Caco-2 (cell line): ENCODE data around the gene SEC61B. TPM values are rescaled to one million over a fixed set of nuclear protein-coding genes. Genes with fewer than 3 reads are reported as not detected.
A peak's percentile ranks its signal among the peaks of the same experiment; 100 is the strongest.

ENCODE experiments used
- Bru-seq: library from RNA; stranded (reverse); fragments of 400-500 nt; gene quantifications from one replicate; lab custom pipeline; 2021; lab: Mats Ljungman, UMichigan
- BruChase-seq, 2 experiments: library from RNA; stranded (reverse); fragments of 400-500 nt; gene quantifications; one replicate each; lab custom pipeline; 2021; lab: Mats Ljungman, UMichigan
- BruUV-seq: library from RNA; stranded (reverse); fragments of 400-500 nt; replicated peaks from 2 replicates; lab custom pipeline; 2021; lab: Mats Ljungman, UMichigan
- CTCF ChIA-PET: fragments of 300-600 bp; sonication (Branson Sonifier 250); formaldehyde crosslinking; loops from one replicate; lab custom pipeline; 2022; ENCODE audit warnings: antibody characterized with exemption; lab: Charles Lee
- POLR2A ChIA-PET: fragments of 300-600 bp; sonication (Branson Sonifier 250); formaldehyde crosslinking; loops from one replicate; lab custom pipeline; 2022; ENCODE audit warnings: antibody characterized with exemption; lab: Charles Lee
- DNase-seq, 2 experiments: peaks; one replicate each; pipeline versions ENCODE4 v3.0.0 to v3.0.0-alpha.2; 2020 to 2022
- H3K27me3 ChIP-seq: replicated peaks from 2 replicates; pipeline ENCODE4 v1.6.0; 2011; ENCODE audit warnings: low read length; ENCODE audit not compliant: control insufficient read depth, insufficient read depth
- H3K36me3 ChIP-seq: 2 replicates; pipeline ENCODE4 v1.5.1; 2011; ENCODE audit warnings: low read length; ENCODE audit not compliant: control insufficient read depth, insufficient read depth
- H3K4me1 ChIP-seq: fragments of 250-450 bp; sonication (Bioruptor Pico); 2 replicates; pipeline ENCODE4 v1.5.1; 2020; ENCODE audit warnings: mild to moderate bottlenecking
- H3K4me3 ChIP-seq: 2 replicates; pipeline ENCODE4 v1.5.1; 2011; ENCODE audit warnings: low read depth, mild to moderate bottlenecking, control low read depth, low read length
- H3K9me3 ChIP-seq: fragments of 250-450 bp; sonication (Bioruptor Pico); 2 replicates; pipeline ENCODE4 v1.5.1; 2020; ENCODE audit warnings: mild to moderate bottlenecking, moderate library complexity
- H3K27ac Mint-ChIP-seq: one replicate; pipeline ENCODE4 v1.8.0; 2022; ENCODE audit warnings: mixed read lengths; ENCODE audit not compliant: unreplicated experiment
- H3K27me3 Mint-ChIP-seq: one replicate; pipeline ENCODE4 v1.8.0; 2022; ENCODE audit warnings: mixed read lengths; ENCODE audit not compliant: insufficient read depth, unreplicated experiment
- H3K36me3 Mint-ChIP-seq: one replicate; pipeline ENCODE4 v1.8.0; 2022; ENCODE audit warnings: mild to moderate bottlenecking, mixed read lengths; ENCODE audit not compliant: insufficient read depth, unreplicated experiment
- H3K4me1 Mint-ChIP-seq: one replicate; pipeline ENCODE4 v1.8.0; 2022; ENCODE audit warnings: low read depth, mixed read lengths; ENCODE audit not compliant: unreplicated experiment
- H3K4me3 Mint-ChIP-seq: one replicate; pipeline ENCODE4 v1.8.0; 2022; ENCODE audit warnings: mild to moderate bottlenecking, moderate library complexity, mixed read lengths; ENCODE audit not compliant: unreplicated experiment
- H3K9me3 Mint-ChIP-seq: one replicate; pipeline ENCODE4 v1.8.0; 2022; ENCODE audit warnings: mixed read lengths; ENCODE audit not compliant: unreplicated experiment
- intact Hi-C: fragments of 100-400 bp; cut with micrococcal nuclease; formaldehyde crosslinking; loops from one replicate; pipeline ENCODE4 v1.10.0; 2022; ENCODE audit not compliant: unreplicated experiment
- long read RNA-seq: library from polyadenylated mRNA; stranded (forward); transcript quantifications from one replicate; pipeline ENCODE4 v2.0.0, GENCODE V29; 2022
- total RNA-seq: library from RNA; stranded (reverse); gene quantifications from 2 replicates; pipeline ENCODE4 v1.2.3, GENCODE V29; 2022
- TF ChIP-seq, protein P1 (sequence below), 2 experiments: fragments of 200-600 bp in 1 of 2; IDR thresholded peaks; 1 replicate in 1 of 2; 2 replicates in 1 of 2; pipeline versions ENCODE4 v1.5.1 to v1.8.0; 2011 to 2022; ENCODE audit warnings: antibody characterized with exemption in 1 of 2, control low read depth in 1 of 2, inconsistent platforms in 1 of 2, low read depth in 1 of 2, low read length in 1 of 2, mild to moderate bottlenecking in 1 of 2, moderate library complexity in 1 of 2; ENCODE audit not compliant: insufficient read depth in 1 of 2, severe bottlenecking in 1 of 2, unreplicated experiment in 1 of 2

The SEC61B gene
- total RNA-seq (167 and 170 TPM in 2 replicates), Bru-seq, nascent RNA (percentile 95 among the genes with signal in this experiment), BruChase-seq, experiment 1, labeled RNA remaining after a 2-hour chase (percentile 89 among the genes with signal in this experiment), BruChase-seq, experiment 2, labeled RNA remaining after a 6-hour chase (percentile 94 among the genes with signal in this experiment)
- long read RNA-seq, transcript SEC61B-201 (4 exons, 545 nt) = major isoform, 233 of 243 reads
- long read RNA-seq, partial matches to known transcripts = 6 of 243 reads
- long read RNA-seq, other reads (novel, unspliced or antisense) = 3 of 243 reads

DNA sequence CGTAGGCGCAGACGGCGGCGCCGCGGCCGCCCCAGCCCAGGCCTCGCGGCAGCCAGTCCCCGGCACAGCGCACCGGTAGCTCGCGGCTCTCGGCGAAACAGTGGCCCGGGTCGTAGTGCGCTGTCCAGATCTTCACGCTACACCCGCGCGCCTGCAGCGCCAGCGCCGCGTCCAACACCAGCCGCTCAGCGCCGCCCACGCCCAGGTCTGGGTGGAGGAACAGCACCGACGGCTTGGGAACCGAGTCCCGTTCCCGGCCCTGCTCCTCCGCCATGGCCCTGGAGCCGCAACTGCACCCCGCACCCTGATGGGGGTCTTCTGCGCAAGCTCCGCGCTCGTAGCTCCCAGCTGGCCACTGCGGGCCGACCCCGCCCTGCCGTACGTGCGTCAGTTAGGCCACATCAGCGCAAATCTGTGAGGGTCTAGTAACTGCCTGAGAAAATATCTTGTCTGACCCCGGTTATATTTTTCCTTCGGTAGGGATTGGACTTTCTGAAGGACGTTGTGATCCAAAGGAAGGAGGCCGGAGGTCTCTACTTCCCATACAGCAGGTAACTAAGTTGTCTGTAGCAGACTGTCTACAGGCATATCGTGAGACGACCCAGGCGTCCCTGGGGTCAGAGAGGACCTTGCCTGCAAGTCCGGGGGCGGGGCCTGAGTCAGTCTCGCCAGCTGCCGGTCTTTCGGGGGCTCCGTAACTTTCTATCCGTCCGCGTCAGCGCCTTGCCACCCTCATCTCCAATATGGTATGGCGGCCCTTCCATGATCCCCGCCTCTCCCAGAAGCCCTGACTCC is at the start of gene SEC61B, which contains the start of gene ALG2:
Gene SEC61B, plus strand, starts transcription at position 662 of the 795 bp plus-strand sequence. Its CDS starts 82 bp downstream, at position 744.
Gene ALG2, minus strand, starts transcription at position 322 of the 795 bp plus-strand sequence. Its CDS starts 48 bp downstream, at position 274.
- BruUV-seq = no TSS peak
- Histone ChIP-seq H3K36me3 (0 out of 2 replicates have a peak, but pooled peaks cover 1% of the 10 kb centered on the region), H3K4me3 (peak within 1 kb of the TSS; percentile 72), H3K27me3 (no peaks in the 10 kb centered on the region), H3K4me1 (no peaks in the 10 kb centered on the region), H3K9me3 (no peaks in the 10 kb centered on the region)
- H3K9me3 Mint-ChIP-seq = no peaks in the 10 kb centered on the region
- TF ChIP-seq, protein P1, sequence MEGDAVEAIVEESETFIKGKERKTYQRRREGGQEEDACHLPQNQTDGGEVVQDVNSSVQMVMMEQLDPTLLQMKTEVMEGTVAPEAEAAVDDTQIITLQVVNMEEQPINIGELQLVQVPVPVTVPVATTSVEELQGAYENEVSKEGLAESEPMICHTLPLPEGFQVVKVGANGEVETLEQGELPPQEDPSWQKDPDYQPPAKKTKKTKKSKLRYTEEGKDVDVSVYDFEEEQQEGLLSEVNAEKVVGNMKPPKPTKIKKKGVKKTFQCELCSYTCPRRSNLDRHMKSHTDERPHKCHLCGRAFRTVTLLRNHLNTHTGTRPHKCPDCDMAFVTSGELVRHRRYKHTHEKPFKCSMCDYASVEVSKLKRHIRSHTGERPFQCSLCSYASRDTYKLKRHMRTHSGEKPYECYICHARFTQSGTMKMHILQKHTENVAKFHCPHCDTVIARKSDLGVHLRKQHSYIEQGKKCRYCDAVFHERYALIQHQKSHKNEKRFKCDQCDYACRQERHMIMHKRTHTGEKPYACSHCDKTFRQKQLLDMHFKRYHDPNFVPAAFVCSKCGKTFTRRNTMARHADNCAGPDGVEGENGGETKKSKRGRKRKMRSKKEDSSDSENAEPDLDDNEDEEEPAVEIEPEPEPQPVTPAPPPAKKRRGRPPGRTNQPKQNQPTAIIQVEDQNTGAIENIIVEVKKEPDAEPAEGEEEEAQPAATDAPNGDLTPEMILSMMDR (IDR thresholded peaks at IDR 0.05; ENCODE audit: insufficient read depth in 1 of 2, low read depth in 1 of 2, low read length in 1 of 2, severe bottlenecking in 1 of 2, unreplicated experiment in 1 of 2) = no peak
- H3K4me1 Mint-ChIP-seq = peaks cover 21% of the 10 kb centered on the region
- DNase-seq = peak; percentile 94
- ChIA-PET POLR2A (interaction anchor here (1.2 to 1.7 kb wide), 2 partner anchors 11 to 117 kb away, joined by 3 to 5 read pairs; no protein-coding TSS in a partner anchor), CTCF (interaction anchor here (0.6 to 1.1 kb wide), 4 partner anchors 10 to 37 kb away, joined by 3 to 5 read pairs (median 4); no protein-coding TSS in a partner anchor)
- H3K27ac Mint-ChIP-seq = peak within 1 kb of the TSS; percentile 100
- H3K27me3 Mint-ChIP-seq = no peaks in the 10 kb centered on the region
- H3K4me3 Mint-ChIP-seq = peak within 1 kb of the TSS; percentile 100
- peaks cover 48% of the 10 kb centered on the region for H3K36me3 Mint-ChIP-seq
- intact Hi-C loops = loop anchor here (5.0 kb wide), 3 partner anchors 40 to 600 kb away; partner anchors contain the start of gene NR4A3

DNA sequence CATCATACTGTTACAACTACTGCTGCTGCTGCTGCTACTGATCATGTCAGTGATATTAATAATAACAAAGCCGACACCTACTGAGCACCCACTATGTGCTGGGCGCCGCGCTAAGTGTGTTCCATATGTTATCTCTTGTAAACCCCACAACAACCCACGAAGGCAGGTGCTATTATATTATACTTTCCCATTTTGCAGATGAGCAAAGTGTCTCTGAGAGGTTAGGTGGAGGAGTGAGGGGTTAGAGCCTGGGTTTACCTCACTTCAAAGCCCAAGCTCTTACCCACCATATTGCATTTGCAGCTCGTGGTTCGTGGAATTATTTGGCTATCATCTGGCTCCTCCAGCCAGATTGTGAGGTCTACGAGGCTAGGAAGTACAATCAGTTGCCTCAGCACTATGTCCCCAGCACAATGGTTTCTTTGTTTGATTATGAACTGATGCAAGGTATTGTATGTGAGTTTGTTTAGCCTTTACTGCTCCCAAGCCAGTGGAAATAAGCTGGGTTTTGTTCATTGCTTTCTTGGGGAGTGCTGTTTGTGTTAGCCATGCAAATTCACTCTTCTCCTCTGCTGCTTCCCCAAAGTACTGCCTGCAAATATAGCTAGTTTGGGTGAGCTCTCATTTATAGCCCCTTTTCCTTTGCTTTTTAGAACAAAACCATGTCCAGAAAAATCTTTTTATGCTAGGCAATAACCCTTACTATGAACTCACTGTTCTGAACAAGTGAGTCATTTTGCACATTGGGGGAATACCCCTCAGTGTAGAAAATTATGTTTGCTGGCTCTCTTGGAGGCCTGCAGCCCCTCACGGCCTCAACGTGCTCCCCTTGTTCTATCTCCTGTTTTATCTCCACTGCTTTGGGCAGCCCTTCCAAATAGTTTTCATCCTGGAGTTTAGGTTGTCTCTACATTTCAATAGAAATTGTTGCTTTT is 48.2 kb upstream of the SEC61B start:
- H3K36me3 Mint-ChIP-seq = no peaks in the 10 kb centered on the region
- H3K4me1 Mint-ChIP-seq = peaks cover 41% of the 10 kb centered on the region
- intact Hi-C loops = no loop called here
- H3K4me3 Mint-ChIP-seq = no peak overlapping the region
- TF ChIP-seq, protein P1 (IDR thresholded peaks at IDR 0.05; ENCODE audit: insufficient read depth in 1 of 2, low read depth in 1 of 2, low read length in 1 of 2, severe bottlenecking in 1 of 2, unreplicated experiment in 1 of 2) = no peak
- ChIA-PET POLR2A (no interaction called here), CTCF (no interaction called here)
- Histone ChIP-seq H3K27me3 (no peaks in the 10 kb centered on the region), H3K36me3 (no peaks in the 10 kb centered on the region), H3K9me3 (no peaks in the 10 kb centered on the region), H3K4me1 (peaks cover 21% of the 10 kb centered on the region), H3K4me3 (no peak overlapping the region)
- no peaks in the 10 kb centered on the region for H3K9me3 Mint-ChIP-seq
- H3K27me3 Mint-ChIP-seq = no peaks in the 10 kb centered on the region
- H3K27ac Mint-ChIP-seq = no peak overlapping the region
- no peak for DNase-seq
- no TSS peak for BruUV-seq
